Activated CD8-positive, alpha-beta memory T cell treated with anti-CD3 and anti-CD28 coated beads for 36 hours (primary cell): ENCODE results near the gene FBXL16. TPM values are rescaled to one million over a fixed set of nuclear protein-coding genes. Genes with fewer than 3 reads are reported as not detected.

Source experiments
- CTCF ChIA-PET: fragments of 350-600 bp; sonication (Branson Sonifier 250); formaldehyde crosslinking; loops from one replicate; lab custom pipeline; 2021; ENCODE audit warnings: antibody characterized with exemption; lab: Charles Lee
- POLR2A ChIA-PET: fragments of 350-600 bp; sonication (Branson Sonifier 250); formaldehyde crosslinking; loops from one replicate; lab custom pipeline; 2021; ENCODE audit warnings: antibody characterized with exemption; lab: Charles Lee
- total RNA-seq, 2 experiments: library from RNA; stranded (reverse); gene quantifications; one replicate each; pipeline ENCODE4 v1.2.3, GENCODE V29; 2021

The FBXL16 gene
- total RNA-seq, 2 experiments from 2014 or later = 4.1 to 5.7 TPM

- POLR2A ChIA-PET = interaction anchor here (0.7 to 1.2 kb wide), 4 partner anchors 10 to 43 kb away, joined by 3 to 5 read pairs (median 3); partner anchors contain the start of genes ANTKMT and METTL26
- CTCF ChIA-PET = interaction anchor here (0.7 to 6.1 kb wide), 2 partner anchors 11 to 34 kb away, joined by 3 to 25 read pairs; partner anchors contain the start of gene RHOT2
These were observed 26.5 kb downstream of the FBXL16 start for GRCh38 chr16:678858-679813.

GRCh38 chr16:678209-678857 lies 27.3 kb downstream of the FBXL16 start:
- ChIA-PET POLR2A (interaction anchor here (1.0 to 1.2 kb wide), 2 partner anchors 42 to 43 kb away, joined by 3 read pairs; partner anchors contain the start of genes ANTKMT and METTL26), CTCF (interaction anchor here (6.1 kb wide), 1 partner anchor 10 kb away, joined by 25 read pairs; the partner anchor contains the start of gene RHOT2)

GRCh38 chr16:677316-678190 lies 28.0 kb downstream of the FBXL16 start:
- ChIA-PET POLR2A (interaction anchor here (2.1 kb wide), 1 partner anchor 9 kb away, joined by 5 read pairs; the partner anchor contains the start of gene RHOT2), CTCF (interaction anchor here (6.1 kb wide), 1 partner anchor 10 kb away, joined by 25 read pairs; the partner anchor contains the start of gene RHOT2)

GRCh38 chr16:676913-677312 lies 28.7 kb downstream of the FBXL16 start:
- ChIA-PET POLR2A (interaction anchor here (0.6 to 2.1 kb wide), 2 partner anchors 9 to 301 kb away, joined by 3 to 5 read pairs; partner anchors contain the start of gene RHOT2), CTCF (interaction anchor here (0.5 to 6.1 kb wide), 2 partner anchors 9 to 130 kb away, joined by 4 to 25 read pairs; partner anchors contain the start of gene RHOT2)

- POLR2A ChIA-PET = interaction anchor here (0.6 to 2.1 kb wide), 2 partner anchors 8 to 301 kb away, joined by 3 to 5 read pairs; partner anchors contain the start of gene RHOT2
- CTCF ChIA-PET = interaction anchor here (0.5 to 6.1 kb wide), 2 partner anchors 9 to 131 kb away, joined by 4 to 25 read pairs; partner anchors contain the start of gene RHOT2
These were observed 29.1 kb downstream of the FBXL16 start for GRCh38 chr16:676565-676902.

- ChIA-PET POLR2A (interaction anchor here (0.6 to 2.1 kb wide), 4 partner anchors 8 to 300 kb away, joined by 3 to 5 read pairs (median 4); partner anchors contain the start of genes METTL26, RHOT2 and WDR90), CTCF (interaction anchor here (0.5 to 6.1 kb wide), 4 partner anchors 8 to 131 kb away, joined by 3 to 25 read pairs (median 4); partner anchors contain the start of genes ANTKMT and RHOT2)
These were observed 29.6 kb downstream of the FBXL16 start for GRCh38 chr16:675884-676564.

- ChIA-PET CTCF (interaction anchor here (0.8 to 6.1 kb wide), 3 partner anchors 7 to 46 kb away, joined by 3 to 25 read pairs (median 3); partner anchors contain the start of genes ANTKMT and RHOT2), POLR2A (interaction anchor here (1.1 to 2.1 kb wide), 3 partner anchors 7 to 39 kb away, joined by 3 to 5 read pairs (median 4); partner anchors contain the start of genes METTL26, RHOT2 and WDR90)
These were observed 30.4 kb downstream of the FBXL16 start, which contains the start of gene RHBDL1 for GRCh38 chr16:674968-675883. TSS of gene RHBDL1 (plus strand) at chr16:675671. CDS start at chr16:675791, 120 bp downstream.

- ChIA-PET CTCF (interaction anchor here (1.1 kb wide), 1 partner anchor 12 kb away, joined by 3 read pairs; no protein-coding TSS in a partner anchor), POLR2A (no interaction called here)
These were observed 31.3 kb downstream of the FBXL16 start for GRCh38 chr16:674214-674881.

GRCh38 chr16:673399-673991 lies 32.1 kb downstream of the FBXL16 start:
- ChIA-PET CTCF (interaction anchor here (1.1 kb wide), 1 partner anchor 11 kb away, joined by 3 read pairs; no protein-coding TSS in a partner anchor), POLR2A (no interaction called here)

GRCh38 chr16:672851-673250 lies 32.8 kb downstream of the FBXL16 start:
- CTCF ChIA-PET = no interaction called here
- POLR2A ChIA-PET = no interaction called here

GRCh38 chr16:672371-672770 lies 33.2 kb downstream of the FBXL16 start:
- CTCF ChIA-PET = no interaction called here
- POLR2A ChIA-PET = interaction anchor here (0.7 kb wide), 1 partner anchor 146 kb away, joined by 3 read pairs; no protein-coding TSS in a partner anchor

GRCh38 chr16:671353-672131 lies 34.1 kb downstream of the FBXL16 start:
- ChIA-PET CTCF (no interaction called here), POLR2A (interaction anchor here (0.7 kb wide), 1 partner anchor 145 kb away, joined by 3 read pairs; no protein-coding TSS in a partner anchor)

- ChIA-PET CTCF (no interaction called here), POLR2A (no interaction called here)
These were observed 34.9 kb downstream of the FBXL16 start for GRCh38 chr16:670485-671352.
